Nephron (organoid): ENCODE data around the gene CHST8.

Experiments
- H3K27ac Mint-ChIP-seq, 3 experiments: 2 replicates each; pipeline ENCODE4 v1.8.0; 2020; ENCODE audit warnings: mixed read lengths in 3 of 3, mild to moderate bottlenecking in 2 of 3, moderate library complexity in 1 of 3
- H3K27me3 Mint-ChIP-seq: 2 replicates; pipeline ENCODE4 v1.8.0; 2021; ENCODE audit warnings: low read depth, mild to moderate bottlenecking, moderate library complexity, mixed read lengths
- H3K36me3 Mint-ChIP-seq: 2 replicates; pipeline ENCODE4 v1.8.0; 2020; ENCODE audit warnings: low read depth, mixed read lengths
- H3K4me1 Mint-ChIP-seq: 2 replicates; pipeline ENCODE4 v1.8.0; 2020; ENCODE audit warnings: mixed read lengths
- H3K4me3 Mint-ChIP-seq, 3 experiments: 2 replicates each; pipeline ENCODE4 v1.8.0; 2020; ENCODE audit warnings: mild to moderate bottlenecking in 3 of 3, mixed read lengths in 3 of 3, moderate library complexity in 2 of 3
- H3K9me3 Mint-ChIP-seq: 2 replicates; pipeline ENCODE4 v1.8.0; 2020; ENCODE audit warnings: mixed read lengths
- CTCF ChIP-seq, 3 experiments: fragments of 200-600 bp; sonication (generic); IDR thresholded peaks; one replicate each; pipeline ENCODE4 v1.5.0; 2021; ENCODE audit warnings: antibody characterized with exemption in 3 of 3; ENCODE audit not compliant: unreplicated experiment in 3 of 3

Gene CHST8

GRCh38 chr19:33731881-33732280 is 110.1 kb downstream of the CHST8 start:
- TF ChIP-seq CTCF (IDR thresholded peaks at IDR 0.05; ENCODE audit: unreplicated experiment in 3 of 3), result no peak
- peaks cover 14% of the 10 kb centered on the region for H3K4me1 Mint-ChIP-seq
- no peaks in the 10 kb centered on the region for H3K36me3 Mint-ChIP-seq
- H3K4me3 Mint-ChIP-seq, result no peak overlapping the region
- no peak overlapping the region for H3K27ac Mint-ChIP-seq
- H3K27me3 Mint-ChIP-seq, result peaks cover 54% of the 10 kb centered on the region
- H3K9me3 Mint-ChIP-seq, result no peaks in the 10 kb centered on the region

GRCh38 chr19:33734913-33735312 is 113.2 kb downstream of the CHST8 start:
- no peaks in the 10 kb centered on the region for H3K36me3 Mint-ChIP-seq
- no peaks in the 10 kb centered on the region for H3K9me3 Mint-ChIP-seq
- H3K4me3 Mint-ChIP-seq, result no peak overlapping the region
- H3K27ac Mint-ChIP-seq, result no peak overlapping the region
- TF ChIP-seq CTCF (IDR thresholded peaks at IDR 0.05; ENCODE audit: unreplicated experiment in 3 of 3), result no peak
- no peaks in the 10 kb centered on the region for H3K4me1 Mint-ChIP-seq
- peaks cover 40% of the 10 kb centered on the region for H3K27me3 Mint-ChIP-seq

GRCh38 chr19:33736158-33736557 is 114.4 kb downstream of the CHST8 start:
- Mint-ChIP-seq H3K27me3 (peaks cover 46% of the 10 kb centered on the region), H3K9me3 (no peaks in the 10 kb centered on the region), H3K27ac (no peak overlapping the region), H3K36me3 (no peaks in the 10 kb centered on the region), H3K4me3 (no peak overlapping the region), H3K4me1 (no peaks in the 10 kb centered on the region)
- no peak for TF ChIP-seq CTCF (IDR thresholded peaks at IDR 0.05; ENCODE audit: unreplicated experiment in 3 of 3)

- H3K27me3 Mint-ChIP-seq, result peaks cover 44% of the 10 kb centered on the region
- H3K4me1 Mint-ChIP-seq, result no peaks in the 10 kb centered on the region
- no peaks in the 10 kb centered on the region for H3K9me3 Mint-ChIP-seq
- no peak overlapping the region for H3K27ac Mint-ChIP-seq
- TF ChIP-seq CTCF (IDR thresholded peaks at IDR 0.05; ENCODE audit: unreplicated experiment in 3 of 3), result no peak
- H3K4me3 Mint-ChIP-seq, result no peak overlapping the region
- H3K36me3 Mint-ChIP-seq, result no peaks in the 10 kb centered on the region
Observed at GRCh38 chr19:33736787-33737186, 115.0 kb downstream of the CHST8 start.

- H3K36me3 Mint-ChIP-seq, result no peaks in the 10 kb centered on the region
- H3K4me1 Mint-ChIP-seq, result no peaks in the 10 kb centered on the region
- no peak for TF ChIP-seq CTCF (IDR thresholded peaks at IDR 0.05; ENCODE audit: unreplicated experiment in 3 of 3)
- H3K4me3 Mint-ChIP-seq, result no peak overlapping the region
- no peak overlapping the region for H3K27ac Mint-ChIP-seq
- no peaks in the 10 kb centered on the region for H3K9me3 Mint-ChIP-seq
- H3K27me3 Mint-ChIP-seq, result peaks cover 43% of the 10 kb centered on the region
Observed at GRCh38 chr19:33737681-33738371, 116.1 kb downstream of the CHST8 start.

GRCh38 chr19:33740811-33741396 is 119.2 kb downstream of the CHST8 start:
- Mint-ChIP-seq H3K4me3 (no peak overlapping the region), H3K27me3 (peaks cover 34% of the 10 kb centered on the region), H3K4me1 (no peaks in the 10 kb centered on the region), H3K27ac (no peak overlapping the region), H3K9me3 (no peaks in the 10 kb centered on the region), H3K36me3 (no peaks in the 10 kb centered on the region)
- no peak for TF ChIP-seq CTCF (IDR thresholded peaks at IDR 0.05; ENCODE audit: unreplicated experiment in 3 of 3)
